ENCODE measurements around the gene COL16A1.

COL16A1 gene

GRCh38 chr1:31725777-31726535 is 22.1 kb upstream of the COL16A1 start:
- H3K23ac ChIP-seq (ENCODE audit: low read length): no peak overlapping the region
- H3K27ac ChIP-seq (ENCODE audit: low read depth, low read length): no peak overlapping the region
- H3K18ac ChIP-seq (ENCODE audit: low read length): no peak overlapping the region
- H4K5ac ChIP-seq (ENCODE audit: low read length): no peak overlapping the region
- H3K4me2 ChIP-seq (ENCODE audit: low read length): no peak overlapping the region
- H3K79me1 ChIP-seq (ENCODE audit: low read length): no peaks in the 10 kb centered on the region
- no peak for DNase-seq
- no peak overlapping the region for H2BK120ac ChIP-seq (ENCODE audit: low read depth, low read length)
- H3K36me3 ChIP-seq (ENCODE audit: control insufficient read depth, insufficient read depth, low read length): no peaks in the 10 kb centered on the region
- no peak overlapping the region for H2BK15ac ChIP-seq (replicated peaks; ENCODE audit: low read depth)
- WGBS (ENCODE audit: extremely low coverage, insufficient coverage, low lambda C conversion rate): no CpG with 5 or more reads among the region's 12 CpGs
- H2BK5ac ChIP-seq (ENCODE audit: low read length): no peak overlapping the region
- H4K8ac ChIP-seq (ENCODE audit: low read depth, low read length): no peak overlapping the region
- no peak overlapping the region for H3K4ac ChIP-seq (ENCODE audit: low read depth, low read length)
- H3K56ac ChIP-seq (ENCODE audit: low read length): no peak overlapping the region
- no peak overlapping the region for H3K4me3 ChIP-seq (ENCODE audit: low read length)
- H3K27me3 ChIP-seq (ENCODE audit: insufficient read depth, low read length, poor library complexity): no peaks in the 10 kb centered on the region
- no peak overlapping the region for H3K9ac ChIP-seq (ENCODE audit: low read length)
- H2AK5ac ChIP-seq (ENCODE audit: low read length): no peak overlapping the region
- H3K79me2 ChIP-seq (ENCODE audit: control insufficient read depth, insufficient read depth, low read length): no peaks in the 10 kb centered on the region
- H3K4me1 ChIP-seq (ENCODE audit: control insufficient read depth, low read depth, low read length): no peaks in the 10 kb centered on the region

GRCh38 chr1:31725134-31725533 is 21.3 kb upstream of the COL16A1 start:
- Histone ChIP-seq H2AK5ac (ENCODE audit: low read length) (no peak overlapping the region), H3K4me1 (ENCODE audit: control insufficient read depth, low read depth, low read length) (no peaks in the 10 kb centered on the region), H3K4me2 (ENCODE audit: low read length) (no peak overlapping the region), H2BK15ac (replicated peaks; ENCODE audit: low read depth) (no peak overlapping the region), H4K8ac (ENCODE audit: low read depth, low read length) (no peak overlapping the region), H3K56ac (ENCODE audit: low read length) (no peak overlapping the region), H3K27ac (ENCODE audit: low read depth, low read length) (no peak overlapping the region), H3K18ac (ENCODE audit: low read length) (no peak overlapping the region), H3K36me3 (ENCODE audit: control insufficient read depth, insufficient read depth, low read length) (no peaks in the 10 kb centered on the region), H3K23ac (ENCODE audit: low read length) (no peak overlapping the region), H3K79me1 (ENCODE audit: low read length) (no peaks in the 10 kb centered on the region), H3K27me3 (ENCODE audit: insufficient read depth, low read length, poor library complexity) (no peaks in the 10 kb centered on the region), H4K5ac (ENCODE audit: low read length) (no peak overlapping the region), H3K4me3 (ENCODE audit: low read length) (no peak overlapping the region), H3K9ac (ENCODE audit: low read length) (no peak overlapping the region), H2BK5ac (ENCODE audit: low read length) (no peak overlapping the region), H3K79me2 (ENCODE audit: control insufficient read depth, insufficient read depth, low read length) (no peaks in the 10 kb centered on the region), H3K4ac (ENCODE audit: low read depth, low read length) (no peak overlapping the region), H2BK120ac (ENCODE audit: low read depth, low read length) (no peak overlapping the region)
- WGBS (ENCODE audit: extremely low coverage, insufficient coverage, low lambda C conversion rate): no CpG with 5 or more reads among the region's 10 CpGs
- DNase-seq: peak; percentile 60

- H2BK5ac ChIP-seq (ENCODE audit: low read length): no peak overlapping the region
- no peak overlapping the region for H2BK15ac ChIP-seq (replicated peaks; ENCODE audit: low read depth)
- H3K79me1 ChIP-seq (ENCODE audit: low read length): no peaks in the 10 kb centered on the region
- no peak overlapping the region for H4K8ac ChIP-seq (ENCODE audit: low read depth, low read length)
- no peaks in the 10 kb centered on the region for H3K36me3 ChIP-seq (ENCODE audit: control insufficient read depth, insufficient read depth, low read length)
- H2AK5ac ChIP-seq (ENCODE audit: low read length): no peak overlapping the region
- H3K4me1 ChIP-seq (ENCODE audit: control insufficient read depth, low read depth, low read length): no peaks in the 10 kb centered on the region
- no peak overlapping the region for H3K4ac ChIP-seq (ENCODE audit: low read depth, low read length)
- WGBS (ENCODE audit: extremely low coverage, insufficient coverage, low lambda C conversion rate): no CpG with 5 or more reads among the region's 5 CpGs
- no peaks in the 10 kb centered on the region for H3K27me3 ChIP-seq (ENCODE audit: insufficient read depth, low read length, poor library complexity)
- H3K9ac ChIP-seq (ENCODE audit: low read length): no peak overlapping the region
- H3K56ac ChIP-seq (ENCODE audit: low read length): no peak overlapping the region
- H3K4me3 ChIP-seq (ENCODE audit: low read length): no peak overlapping the region
- H2BK120ac ChIP-seq (ENCODE audit: low read depth, low read length): no peak overlapping the region
- H3K18ac ChIP-seq (ENCODE audit: low read length): no peak overlapping the region
- no peak overlapping the region for H3K4me2 ChIP-seq (ENCODE audit: low read length)
- no peak overlapping the region for H3K23ac ChIP-seq (ENCODE audit: low read length)
- H3K27ac ChIP-seq (ENCODE audit: low read depth, low read length): no peak overlapping the region
- H4K5ac ChIP-seq (ENCODE audit: low read length): no peak overlapping the region
- peak; percentile 88 for DNase-seq
- H3K79me2 ChIP-seq (ENCODE audit: control insufficient read depth, insufficient read depth, low read length): no peaks in the 10 kb centered on the region
Observed at GRCh38 chr1:31723828-31724359, 20.1 kb upstream of the COL16A1 start.

GRCh38 chr1:31718327-31718897 is 14.6 kb upstream of the COL16A1 start:
- H2BK120ac ChIP-seq (ENCODE audit: low read depth, low read length): no peak overlapping the region
- WGBS (ENCODE audit: extremely low coverage, insufficient coverage, low lambda C conversion rate): no CpG with 5 or more reads among the region's 4 CpGs

GRCh38 chr1:31717341-31717740 is 13.5 kb upstream of the COL16A1 start:
- Histone ChIP-seq H4K8ac (ENCODE audit: low read depth, low read length) (no peak overlapping the region), H3K56ac (ENCODE audit: low read length) (no peak overlapping the region), H3K79me1 (ENCODE audit: low read length) (no peaks in the 10 kb centered on the region), H3K27ac (ENCODE audit: low read depth, low read length) (no peak overlapping the region), H2BK5ac (ENCODE audit: low read length) (no peak overlapping the region), H2BK120ac (ENCODE audit: low read depth, low read length) (no peak overlapping the region), H3K36me3 (ENCODE audit: control insufficient read depth, insufficient read depth, low read length) (no peaks in the 10 kb centered on the region), H3K4ac (ENCODE audit: low read depth, low read length) (no peak overlapping the region), H3K23ac (ENCODE audit: low read length) (no peak overlapping the region), H3K9ac (ENCODE audit: low read length) (no peak overlapping the region), H3K4me2 (ENCODE audit: low read length) (no peak overlapping the region), H4K5ac (ENCODE audit: low read length) (no peak overlapping the region), H2AK5ac (ENCODE audit: low read length) (no peak overlapping the region), H3K79me2 (ENCODE audit: control insufficient read depth, insufficient read depth, low read length) (no peaks in the 10 kb centered on the region), H2BK15ac (replicated peaks; ENCODE audit: low read depth) (no peak overlapping the region), H3K18ac (ENCODE audit: low read length) (no peak overlapping the region), H3K4me1 (ENCODE audit: control insufficient read depth, low read depth, low read length) (peaks cover 4% of the 10 kb centered on the region), H3K27me3 (ENCODE audit: insufficient read depth, low read length, poor library complexity) (no peaks in the 10 kb centered on the region), H3K4me3 (ENCODE audit: low read length) (no peak overlapping the region)
- no CpG with 5 or more reads among the region's 6 CpGs for WGBS (ENCODE audit: extremely low coverage, insufficient coverage, low lambda C conversion rate)
- no peak for DNase-seq

More at GRCh38 chr1:31718327-31718897, 14.6 kb upstream of the COL16A1 start:
- H3K9ac ChIP-seq (ENCODE audit: low read length): no peak overlapping the region
- no peak overlapping the region for H3K4me2 ChIP-seq (ENCODE audit: low read length)
- H2BK15ac ChIP-seq (replicated peaks; ENCODE audit: low read depth): no peak overlapping the region
- no peak overlapping the region for H3K4me3 ChIP-seq (ENCODE audit: low read length)
- H3K79me1 ChIP-seq (ENCODE audit: low read length): no peaks in the 10 kb centered on the region
- no peak overlapping the region for H4K5ac ChIP-seq (ENCODE audit: low read length)
- H3K27me3 ChIP-seq (ENCODE audit: insufficient read depth, low read length, poor library complexity): no peaks in the 10 kb centered on the region
- no peak overlapping the region for H3K4ac ChIP-seq (ENCODE audit: low read depth, low read length)
- DNase-seq: no peak
- H2AK5ac ChIP-seq (ENCODE audit: low read length): no peak overlapping the region
- no peak overlapping the region for H2BK5ac ChIP-seq (ENCODE audit: low read length)
- H4K8ac ChIP-seq (ENCODE audit: low read depth, low read length): no peak overlapping the region
- H3K18ac ChIP-seq (ENCODE audit: low read length): no peak overlapping the region
- H3K79me2 ChIP-seq (ENCODE audit: control insufficient read depth, insufficient read depth, low read length): no peaks in the 10 kb centered on the region
- no peaks in the 10 kb centered on the region for H3K36me3 ChIP-seq (ENCODE audit: control insufficient read depth, insufficient read depth, low read length)
- no peak overlapping the region for H3K27ac ChIP-seq (ENCODE audit: low read depth, low read length)
- no peak overlapping the region for H3K23ac ChIP-seq (ENCODE audit: low read length)
- no peak overlapping the region for H3K56ac ChIP-seq (ENCODE audit: low read length)
- peaks cover 2% of the 10 kb centered on the region for H3K4me1 ChIP-seq (ENCODE audit: control insufficient read depth, low read depth, low read length)
